Keratinocyte (primary cell): Measurements from ENCODE around the gene SDC3. TPM values are rescaled to one million over a fixed set of nuclear protein-coding genes. Genes with fewer than 3 reads are reported as not detected.

Experiments used
- DNase-seq: peaks from one replicate; pipeline ENCODE4 v3.0.0-alpha.2; 2011; ENCODE audit warnings: low read depth, missing footprints, low spot score
- FAIRE-seq: peaks from 2 replicates; lab custom pipeline; 2011; peaks lifted over from hg19 to GRCh38; lab: Jason Lieb, UNC
- H2AFZ ChIP-seq: 2 replicates; pipeline ENCODE4 v1.6.0; 2012; ENCODE audit warnings: low read length, control low read depth, inconsistent platforms; ENCODE audit not compliant: control insufficient read depth
- H3K27ac ChIP-seq: 2 replicates; pipeline ENCODE4 v1.5.1; 2011; ENCODE audit warnings: low read length; ENCODE audit not compliant: control insufficient read depth, insufficient read depth
- H3K27me3 ChIP-seq: 3 replicates; pipeline ENCODE4 v1.6.0; 2011; ENCODE audit warnings: low read length; ENCODE audit not compliant: control insufficient read depth, insufficient read depth; ENCODE audit errors: extremely low read depth
- H3K36me3 ChIP-seq, 2 experiments: 2 replicates in 1 of 2; 3 replicates in 1 of 2; pipeline ENCODE4 v1.5.1; 2011; ENCODE audit warnings: low read length in 2 of 2, mild to moderate bottlenecking in 1 of 2; ENCODE audit not compliant: control insufficient read depth in 2 of 2, insufficient read depth in 2 of 2; ENCODE audit errors: extremely low read depth in 1 of 2
- H3K4me1 ChIP-seq: 3 replicates; pipeline ENCODE4 v1.5.1; 2011; ENCODE audit warnings: low read length; ENCODE audit not compliant: control insufficient read depth, insufficient read depth; ENCODE audit errors: extremely low read depth
- H3K4me2 ChIP-seq: 3 replicates; pipeline ENCODE4 v1.6.0; 2011; ENCODE audit warnings: low read depth, low read length; ENCODE audit not compliant: control insufficient read depth, insufficient read depth; ENCODE audit errors: extremely low read depth
- H3K4me3 ChIP-seq, 3 experiments: fragments of 200-600 bp in 1 of 3; sonication (generic) in 1 of 3; 2 replicates in 2 of 3; 3 replicates in 1 of 3; pipeline ENCODE4 v1.5.1; 2011 to 2016; ENCODE audit warnings: low read length in 3 of 3, mild to moderate bottlenecking in 3 of 3, control low read depth in 2 of 3, inconsistent platforms in 1 of 3, low read depth in 1 of 3, mixed read lengths in 1 of 3, mixed run types in 1 of 3, moderate library complexity in 1 of 3; ENCODE audit not compliant: control insufficient read depth in 2 of 3, insufficient read depth in 2 of 3; ENCODE audit errors: extremely low read depth in 1 of 3
- H3K79me2 ChIP-seq: 2 replicates; pipeline ENCODE4 v1.6.0; 2012; ENCODE audit warnings: low read length; ENCODE audit not compliant: control insufficient read depth, insufficient read depth
- H3K9ac ChIP-seq: 3 replicates; pipeline ENCODE4 v1.6.0; 2011; ENCODE audit warnings: low read length; ENCODE audit not compliant: control insufficient read depth, insufficient read depth; ENCODE audit errors: extremely low read depth
- H3K9me1 ChIP-seq: 3 replicates; pipeline ENCODE4 v1.6.0; 2011; ENCODE audit warnings: low read length; ENCODE audit not compliant: control insufficient read depth, insufficient read depth; ENCODE audit errors: extremely low read depth
- H3K9me3 ChIP-seq: 2 replicates; pipeline ENCODE4 v1.5.1; 2012; ENCODE audit warnings: low read depth, low read length; ENCODE audit not compliant: control insufficient read depth
- H4K20me1 ChIP-seq: 3 replicates; pipeline ENCODE4 v1.6.0; 2011; ENCODE audit warnings: low read length; ENCODE audit not compliant: control insufficient read depth, insufficient read depth; ENCODE audit errors: extremely low read depth
- CTCF ChIP-seq, 3 experiments: IDR thresholded peaks in 1 of 3; conservative IDR thresholded peaks in 1 of 3; optimal IDR thresholded peaks in 1 of 3; 2 replicates in 2 of 3; 3 replicates in 1 of 3; pipeline versions ENCODE3 to v1.5.1; 2011; ENCODE audit warnings: low read length in 3 of 3, mild to moderate bottlenecking in 3 of 3, moderate library complexity in 2 of 3, control low read depth in 1 of 3, inconsistent platforms in 1 of 3; ENCODE audit not compliant: insufficient read depth in 2 of 3; ENCODE audit errors: extremely low read depth in 1 of 3
- EZH2 ChIP-seq: IDR thresholded peaks from one replicate; pipeline ENCODE4 v1.6.1; 2012; ENCODE audit warnings: inconsistent platforms, mild to moderate bottlenecking, low read length, moderate library complexity
- dilution Hi-C: fragments of 300-500 bp; cut with MboI; formaldehyde crosslinking; loops from one replicate; pipeline ENCODE4 v1.7.0; 2020; ENCODE audit warnings: low sequenced_read_pairs; ENCODE audit not compliant: extremely low pct_ligation_motif_present
- polyA plus RNA-seq, 5 experiments: library from polyadenylated mRNA; depleted of rRNA in 3 of 5; stranded (reverse) in 3 of 5; stranded (forward) in 1 of 5; unstranded in 1 of 5; fragments of >200 nt; gene quantifications; 1 replicate in 1 of 5; 2 replicates in 3 of 5; 3 replicates in 1 of 5; pipeline versions ENCODE4 v1.2.1 to v1.2.3, GENCODE V29; 2011 to 2012; ENCODE audit warnings: missing spikeins in 2 of 5, low read depth in 1 of 5, low replicate concordance in 1 of 5

Gene SDC3
- polyA plus RNA-seq, 1 donor (not counting 4 experiments of a cell fraction or from before 2014, with no cell fraction given), result 8.8 TPM

GRCh38 chr1:30914931-30915330 lies 6.4 kb upstream of the SDC3 start:
- Histone ChIP-seq H4K20me1 (no peaks in the 10 kb centered on the region), H3K4me1 (peaks cover 14% of the 10 kb centered on the region), H3K36me3 (no peaks in the 10 kb centered on the region), H3K9me1 (no peaks in the 10 kb centered on the region), H3K9me3 (no peaks in the 10 kb centered on the region), H3K4me2 (no peak overlapping the region), H3K9ac (no peak overlapping the region), H3K79me2 (no peaks in the 10 kb centered on the region), H3K27ac (no peak overlapping the region), H3K4me3 (no peak overlapping the region), H2AFZ (no peak overlapping the region), H3K27me3 (no peaks in the 10 kb centered on the region)
- DNase-seq, result no peak
- no peak for FAIRE-seq
- TF ChIP-seq CTCF (optimal IDR thresholded peaks at IDR 0.05 in 1 of 3, IDR thresholded peaks at IDR 0.05 in 1 of 3, conservative IDR thresholded peaks at IDR 0.05 in 1 of 3; ENCODE audit: extremely low read depth in 1 of 3, insufficient read depth in 2 of 3, low read length in 3 of 3), result no peak
- no peak for TF ChIP-seq EZH2
- dilution Hi-C loops, result loop anchor here (25.0 kb wide), 1 partner anchor 103 kb away; no protein-coding TSS in a partner anchor

- H4K20me1 ChIP-seq, result no peaks in the 10 kb centered on the region
- DNase-seq, result no peak
- TF ChIP-seq CTCF (optimal IDR thresholded peaks at IDR 0.05 in 1 of 3, IDR thresholded peaks at IDR 0.05 in 1 of 3, conservative IDR thresholded peaks at IDR 0.05 in 1 of 3; ENCODE audit: extremely low read depth in 1 of 3, insufficient read depth in 2 of 3, low read length in 3 of 3), result no peak
- TF ChIP-seq EZH2, result no peak
- dilution Hi-C loops, result loop anchor here (25.0 kb wide), 1 partner anchor 102 kb away; no protein-coding TSS in a partner anchor
- no peak overlapping the region for H3K9ac ChIP-seq
- H3K27me3 ChIP-seq, result no peaks in the 10 kb centered on the region
- no peaks in the 10 kb centered on the region for H3K9me1 ChIP-seq
- peaks cover 17% of the 10 kb centered on the region for H3K4me1 ChIP-seq
- H3K79me2 ChIP-seq, result no peaks in the 10 kb centered on the region
- H2AFZ ChIP-seq, result no peak overlapping the region
- H3K36me3 ChIP-seq, result no peaks in the 10 kb centered on the region
- no peaks in the 10 kb centered on the region for H3K9me3 ChIP-seq
- FAIRE-seq, result no peak
- H3K27ac ChIP-seq, result no peak overlapping the region
- H3K4me3 ChIP-seq, result no peak overlapping the region
- H3K4me2 ChIP-seq, result no peak overlapping the region
Measured at GRCh38 chr1:30914587-30914922, 6.0 kb upstream of the SDC3 start.
